Smooth muscle cell (in vitro differentiated cells): ENCODE data around the gene HES4. TPM values are rescaled to one million over a fixed set of nuclear protein-coding genes. Genes with fewer than 3 reads are reported as not detected.

ENCODE experiments used
- DNase-seq: peaks from one replicate; lab custom pipeline; 2025; ENCODE audit not compliant: unreplicated experiment; lab: John Stamatoyannopoulos, UW
- H2AFZ ChIP-seq: fragments of 200-600 bp; sonication (generic); 2 replicates; pipeline ENCODE4 v1.6.0; 2016; ENCODE audit warnings: antibody characterized with exemption, low read depth, mild to moderate bottlenecking
- H3F3A ChIP-seq: fragments of 200-600 bp; sonication (generic); 2 replicates; pipeline ENCODE4 v1.6.0; 2017; ENCODE audit warnings: antibody characterized with exemption, low read depth
- H3K27ac ChIP-seq: fragments of 200-600 bp; sonication (generic); 2 replicates; pipeline ENCODE4 v1.5.1; 2016; ENCODE audit warnings: low read depth, mild to moderate bottlenecking
- H3K27me3 ChIP-seq: fragments of 200-600 bp; sonication (generic); 2 replicates; pipeline ENCODE4 v1.6.1; 2016; ENCODE audit warnings: low read depth, mild to moderate bottlenecking
- H3K36me3 ChIP-seq: fragments of 200-600 bp; sonication (generic); 2 replicates; pipeline ENCODE4 v1.5.1; 2016; ENCODE audit warnings: low read depth
- H3K4me1 ChIP-seq: fragments of 200-600 bp; sonication (generic); 2 replicates; pipeline ENCODE4 v1.5.1; 2016; ENCODE audit warnings: low read depth
- H3K4me2 ChIP-seq: fragments of 200-600 bp; sonication (generic); 2 replicates; pipeline ENCODE4 v1.6.0; 2016; ENCODE audit warnings: mild to moderate bottlenecking
- H3K4me3 ChIP-seq: fragments of 200-600 bp; sonication (generic); 2 replicates; pipeline ENCODE4 v1.5.1; 2016; ENCODE audit warnings: mild to moderate bottlenecking
- H3K79me2 ChIP-seq: fragments of 200-600 bp; sonication (generic); 2 replicates; pipeline ENCODE4 v1.6.0; 2016; ENCODE audit warnings: low read depth, mild to moderate bottlenecking
- H3K9ac ChIP-seq: fragments of 200-600 bp; sonication (generic); 2 replicates; pipeline ENCODE4 v1.6.0; 2016; ENCODE audit warnings: low read depth
- H3K9me3 ChIP-seq: fragments of 200-600 bp; sonication (generic); replicated peaks from 2 replicates; pipeline ENCODE4 v1.5.1; 2016; ENCODE audit warnings: low read depth
- H4K20me1 ChIP-seq: fragments of 200-600 bp; sonication (generic); 2 replicates; pipeline ENCODE4 v1.6.0; 2016; ENCODE audit warnings: low read depth
- CTCF ChIP-seq: fragments of 200-600 bp; sonication (generic); IDR thresholded peaks from 2 replicates; pipeline ENCODE4 v1.5.1; 2017; ENCODE audit warnings: borderline replicate concordance, mild to moderate bottlenecking, antibody characterized with exemption; ENCODE audit not compliant: insufficient read depth, poor library complexity, severe bottlenecking
- WGBS: methylation state at CpG from one replicate; pipeline ENCODE4 v1.1.7; 2016; ENCODE audit warnings: low lambda C conversion rate; 5-methylcytosine and 5-hydroxymethylcytosine counted together
- polyA plus RNA-seq: library from polyadenylated mRNA; unstranded; fragments of >200 nt; fragmentation: Nextera tagmentation; extraction: Ambion mirVana; gene quantifications from 2 replicates; pipeline ENCODE4 v1.2.1, GENCODE V29; 2016
- total RNA-seq: library from RNA; depleted of rRNA; stranded (reverse); fragments of >200 nt; gene quantifications from 2 replicates; pipeline ENCODE4 v1.2.3, GENCODE V29; 2014

HES4 gene
- total and polyA plus RNA-seq, 2 experiments from 2014 or later = 57.0 to 72.0 TPM

DNA sequence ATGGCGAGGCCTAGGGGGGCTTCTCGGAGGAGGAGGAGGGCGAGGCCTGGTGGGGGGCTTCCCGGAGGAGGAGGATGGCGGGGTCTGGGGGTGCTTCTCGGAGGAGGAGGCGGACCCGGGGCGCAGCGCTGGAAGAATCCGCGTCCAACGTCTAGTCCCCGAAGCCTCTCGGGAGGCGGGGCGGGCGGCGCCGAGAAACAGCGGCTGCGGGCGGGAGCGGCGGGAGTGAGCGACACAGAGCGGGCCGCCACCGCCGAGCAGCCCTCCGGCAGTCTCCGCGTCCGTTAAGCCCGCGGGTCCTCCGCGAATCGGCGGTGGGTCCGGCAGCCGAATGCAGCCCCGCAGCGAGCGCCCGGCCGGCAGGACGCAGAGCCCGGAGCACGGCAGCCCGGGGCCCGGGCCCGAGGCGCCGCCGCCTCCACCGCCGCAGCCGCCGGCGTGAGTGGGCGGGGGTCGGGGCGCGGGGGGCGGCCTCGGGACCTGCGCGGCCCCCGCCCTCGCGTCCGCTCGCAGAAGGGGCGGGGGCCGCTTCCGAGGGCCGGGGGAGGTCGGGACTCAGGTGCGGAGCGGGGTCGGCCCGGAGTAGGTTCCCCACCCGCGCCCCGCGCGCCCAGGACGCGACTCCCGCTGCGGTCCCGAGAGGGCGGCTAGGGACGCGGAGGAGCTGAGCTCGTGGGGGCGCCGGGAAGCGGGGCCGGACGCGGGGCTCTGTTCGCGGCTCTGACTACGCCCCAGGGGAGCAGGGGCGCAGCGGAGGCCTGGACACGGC, 39.4 kb downstream of the HES4 start, which contains the start of gene KLHL17:
Gene KLHL17, plus strand, starts transcription at position 222 of the 769 bp plus-strand sequence. Its CDS starts 110 bp downstream, at position 332.
- H3K9ac ChIP-seq = peak within 1 kb of the TSS; percentile 62

GRCh38 chr1:959731-960362, 40.0 kb downstream of the HES4 start:
- peak overlapping the region; percentile 96 for H3K4me3 ChIP-seq
- H3K27ac ChIP-seq = no peak overlapping the region
- TF ChIP-seq CTCF = no peak
- no peak for DNase-seq
- peak overlapping the region; percentile 91 for H3K4me2 ChIP-seq
- no peaks in the 10 kb centered on the region for H3K36me3 ChIP-seq
- peaks cover 15% of the 10 kb centered on the region for H4K20me1 ChIP-seq
- no peaks in the 10 kb centered on the region for H3F3A ChIP-seq
- H3K27me3 ChIP-seq = no peaks in the 10 kb centered on the region
- peaks cover 6% of the 10 kb centered on the region for H3K4me1 ChIP-seq
- H3K9me3 ChIP-seq = no peaks in the 10 kb centered on the region
- no peak overlapping the region for H2AFZ ChIP-seq
- peaks cover 21% of the 10 kb centered on the region for H3K79me2 ChIP-seq
- WGBS = 28% methylated on average over 30 of the region's 57 CpGs
- H3K9ac ChIP-seq = peak overlapping the region; percentile 62

More for the DNA sequence above, 39.4 kb downstream of the HES4 start, which contains the start of gene KLHL17:
- Histone ChIP-seq H3F3A (no peaks in the 10 kb centered on the region), H3K27ac (no peak within 1 kb of the TSS), H3K79me2 (peaks cover 21% of the 10 kb centered on the region), H3K27me3 (no peaks in the 10 kb centered on the region), H3K4me3 (peak within 1 kb of the TSS; percentile 96), H3K9me3 (no peaks in the 10 kb centered on the region), H3K4me1 (peaks cover 6% of the 10 kb centered on the region), H3K4me2 (peak within 1 kb of the TSS; percentile 91), H3K36me3 (no peaks in the 10 kb centered on the region), H2AFZ (no peak within 1 kb of the TSS), H4K20me1 (peaks cover 15% of the 10 kb centered on the region)
- peak; percentile 14 for DNase-seq
- WGBS = 4% methylated on average over 8 of the region's 109 CpGs
- TF ChIP-seq CTCF = no peak

GRCh38 chr1:958823-959730, 40.8 kb downstream of the HES4 start, which contains the start of gene NOC2L:
TSS of gene NOC2L (minus strand) at chr1:959256. CDS start at chr1:959240, 16 bp downstream.
- no peak for TF ChIP-seq CTCF
- Histone ChIP-seq H2AFZ (peak within 1 kb of the TSS; percentile 93), H3K27ac (no peak within 1 kb of the TSS), H3K9me3 (no peaks in the 10 kb centered on the region), H3K79me2 (peaks cover 21% of the 10 kb centered on the region), H3K36me3 (no peaks in the 10 kb centered on the region), H3K27me3 (no peaks in the 10 kb centered on the region), H3F3A (no peaks in the 10 kb centered on the region), H3K4me2 (peak within 1 kb of the TSS; percentile 99), H3K4me3 (peak within 1 kb of the TSS; percentile 96), H3K9ac (peak within 1 kb of the TSS; percentile 89), H4K20me1 (peaks cover 15% of the 10 kb centered on the region), H3K4me1 (peaks cover 6% of the 10 kb centered on the region)
- DNase-seq = peak; percentile 90
- 7% methylated on average over 64 of the region's 101 CpGs for WGBS
